ENCODE results near the gene ACTL7A. TPM values are rescaled to one million over a fixed set of nuclear protein-coding genes. Genes with fewer than 3 reads are reported as not detected.

Gene ACTL7A, protein sequence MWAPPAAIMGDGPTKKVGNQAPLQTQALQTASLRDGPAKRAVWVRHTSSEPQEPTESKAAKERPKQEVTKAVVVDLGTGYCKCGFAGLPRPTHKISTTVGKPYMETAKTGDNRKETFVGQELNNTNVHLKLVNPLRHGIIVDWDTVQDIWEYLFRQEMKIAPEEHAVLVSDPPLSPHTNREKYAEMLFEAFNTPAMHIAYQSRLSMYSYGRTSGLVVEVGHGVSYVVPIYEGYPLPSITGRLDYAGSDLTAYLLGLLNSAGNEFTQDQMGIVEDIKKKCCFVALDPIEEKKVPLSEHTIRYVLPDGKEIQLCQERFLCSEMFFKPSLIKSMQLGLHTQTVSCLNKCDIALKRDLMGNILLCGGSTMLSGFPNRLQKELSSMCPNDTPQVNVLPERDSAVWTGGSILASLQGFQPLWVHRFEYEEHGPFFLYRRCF
- not detected in 5 replicates for total RNA-seq (2022; extraction: Qiagen RNA extraction; ENCODE audit: low read depth)

GRCh38 chr9:108861997-108862396 is at the start of gene ACTL7A:
Gene ACTL7A (plus strand): TSS chr9:108862266. CDS start chr9:108862323, 57 bp downstream.

DNA sequence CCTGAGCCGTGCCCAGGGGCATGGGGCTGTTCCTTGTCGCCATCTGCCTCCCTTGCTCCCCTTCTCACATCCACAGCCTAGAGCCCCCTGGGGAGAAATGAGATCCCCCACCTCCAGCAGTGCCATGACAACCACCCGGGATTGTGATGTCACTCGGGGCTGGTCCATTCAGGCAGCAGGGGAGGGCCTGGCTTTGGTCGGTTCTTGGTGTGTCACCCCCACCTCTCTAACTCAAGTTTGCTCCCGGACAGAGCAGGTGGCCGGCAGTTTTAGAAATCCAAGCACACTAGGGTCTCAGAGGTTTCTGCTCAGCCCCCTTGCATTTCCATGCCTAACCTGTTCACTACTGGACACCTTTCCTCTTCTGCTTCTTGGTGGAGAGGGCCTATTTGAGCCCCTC is 6.2 kb upstream of the ACTL7A start, which contains the start of gene ACTL7B:
TSS of gene ACTL7B (minus strand) at position 99 of the 400 bp plus-strand sequence. CDS start at position 43, 56 bp downstream.

Other genes starting within 250 kb of the ACTL7A start
- gene ACTL7B, start 6.3 kb upstream of the ACTL7A start, total RNA-seq (2022; extraction: Qiagen RNA extraction; ENCODE audit: low read depth): not detected in 5 replicates
- gene ELP1, start 71.9 kb downstream of the ACTL7A start, total RNA-seq (2022; extraction: Qiagen RNA extraction; ENCODE audit: low read depth): 20.1 to 23.4 TPM (median 21.0 TPM) in 5 replicates
- 20.0 to 26.4 TPM (median 20.2 TPM) in 5 replicates for gene ABITRAM, start 72.1 kb downstream of the ACTL7A start, total RNA-seq (2022; extraction: Qiagen RNA extraction; ENCODE audit: low read depth)
- 42.6 to 64.7 TPM (median 51.1 TPM) in 5 replicates for gene CTNNAL1, start 151.2 kb downstream of the ACTL7A start, total RNA-seq (2022; extraction: Qiagen RNA extraction; ENCODE audit: low read depth)